HepG2 (cell line): ENCODE results near the gene B3GNT9. TPM values are rescaled to one million over a fixed set of nuclear protein-coding genes. Genes with fewer than 3 reads are reported as not detected.

Experiments
- AHDC1 ChIP-seq: sonication (generic); formaldehyde crosslinking; IDR thresholded peaks from 2 replicates; pipeline ENCODE4 v1.5.1; 2020; ENCODE audit warnings: mild to moderate bottlenecking, missing genetic modification reagents, borderline replicate concordance
- DR1 ChIP-seq: sonication (generic); formaldehyde crosslinking; IDR thresholded peaks from 2 replicates; pipeline ENCODE4 v1.8.0; 2021; ENCODE audit warnings: mild to moderate bottlenecking, missing genetic modification reagents, inconsistent platforms
- ELK4 ChIP-seq: sonication (generic); formaldehyde crosslinking; IDR thresholded peaks from 2 replicates; pipeline ENCODE4 v1.9.0; 2021; ENCODE audit warnings: missing genetic modification reagents, borderline replicate concordance
- FOXA1 ChIP-seq, 2 experiments: fragments of 450-650 bp in 1 of 2; sonication (generic) in 1 of 2; formaldehyde crosslinking in 1 of 2; IDR thresholded peaks; 2 replicates each; pipeline versions ENCODE4 v1.4.0 to v1.6.1; 2016 to 2020; ENCODE audit warnings: missing genetic modification reagents in 1 of 2
- HHEX ChIP-seq: IDR thresholded peaks from 2 replicates; pipeline ENCODE4 v1.6.1; 2016; ENCODE audit warnings: control low read depth
- HOXA9 ChIP-seq: sonication (generic); formaldehyde crosslinking; IDR thresholded peaks from 2 replicates; pipeline ENCODE4 v1.8.1; 2022; ENCODE audit warnings: missing genetic modification reagents, mild to moderate bottlenecking, moderate library complexity, borderline replicate concordance
- RERE ChIP-seq: IDR thresholded peaks from 2 replicates; pipeline ENCODE4 v1.6.1; 2016; ENCODE audit warnings: low read depth, missing genetic modification reagents, missing compliant biosample characterization
- SMYD3 ChIP-seq: sonication (generic); formaldehyde crosslinking; IDR thresholded peaks from 2 replicates; pipeline ENCODE4 v1.8.1; 2023; ENCODE audit warnings: mild to moderate bottlenecking, missing genetic modification reagents
- TERF1 ChIP-seq: sonication (generic); formaldehyde crosslinking; IDR thresholded peaks from 2 replicates; pipeline ENCODE4 v1.8.0; 2022; ENCODE audit warnings: mild to moderate bottlenecking, missing genetic modification reagents, moderate library complexity
- ZFP36L1 ChIP-seq: sonication (generic); formaldehyde crosslinking; IDR thresholded peaks from 2 replicates; pipeline ENCODE4 v1.8.0; 2022; ENCODE audit warnings: mild to moderate bottlenecking, missing genetic modification reagents, moderate library complexity
- ZNF235 ChIP-seq: sonication (generic); formaldehyde crosslinking; IDR thresholded peaks from 2 replicates; pipeline ENCODE4 v1.8.1; 2023; ENCODE audit warnings: mild to moderate bottlenecking, missing genetic modification reagents, borderline replicate concordance
- ZNF292 ChIP-seq: sonication (generic); formaldehyde crosslinking; IDR thresholded peaks from 2 replicates; pipeline ENCODE4 v1.8.1; 2022; ENCODE audit warnings: mild to moderate bottlenecking, low read depth, missing genetic modification reagents, borderline replicate concordance
- ZNF335 ChIP-seq: sonication (generic); formaldehyde crosslinking; IDR thresholded peaks from 2 replicates; pipeline ENCODE4 v1.4.0; 2020; ENCODE audit warnings: missing genetic modification reagents
- polyA plus RNA-seq, 8 experiments: library from polyadenylated mRNA; depleted of rRNA in 3 of 8; stranded (reverse) in 7 of 8; unstranded in 1 of 8; fragments of >200 nt; fragmentation: Illumina TruSeq in 4 of 8; extraction: Trizol in 4 of 8; gene quantifications; 2 replicates each; pipeline versions ENCODE4 v1.2.1 to v1.2.3, GENCODE V29; 2011 to 2016; ENCODE audit warnings: low read depth in 4 of 8, missing spikeins in 1 of 8, mixed read lengths in 1 of 8; ENCODE audit not compliant: insufficient read depth in 1 of 8
- total RNA-seq, 5 experiments: library from RNA; depleted of rRNA; stranded (reverse); fragments of >200 nt; fragmentation: Illumina TruSeq; extraction: Trizol; gene quantifications; 2 replicates each; pipeline ENCODE4 v1.2.3, GENCODE V29; 2016; ENCODE audit warnings: low read depth in 1 of 5

The B3GNT9 gene
- total and polyA plus RNA-seq, 2 of the 13 experiments (the other 11 are each of a cell fraction or from before 2014, with no cell fraction given) = 1.5 to 3.1 TPM

GRCh38 chr16:67183627-67184452 is 33.0 kb upstream of the B3GNT9 start, which contains the start of gene MATCAP1 (continued):
- TF ChIP-seq AHDC1 (CRISPR knock-in tag) (0 out of 2 replicates have a peak, but pooled peaks have one; percentile 52), ZNF235 (CRISPR knock-in tag) (0 out of 2 replicates have a peak, but pooled peaks have one; percentile 64), ZNF335 (no peak; the same call in 1 of the 2 replicates), TERF1 (no peak), RERE (CRISPR knock-in tag) (peak; percentile 34; the same call in 1 of the 2 replicates), HHEX (CRISPR knock-in tag) (no peak), ZNF292 (peak; percentile 21; the same call in 1 of the 2 replicates), ZFP36L1 (CRISPR knock-in tag) (peak; percentile 68; the same call in 1 of the 2 replicates), HOXA9 (CRISPR knock-in tag) (0 out of 2 replicates have a peak, but pooled peaks have one; percentile 26), FOXA1 (IDR thresholded peaks at IDR 0.05) (no peak), FOXA1 (CRISPR knock-in tag; IDR thresholded peaks at IDR 0.05) (0 out of 2 replicates have a peak, but pooled peaks have one; percentile 7), DR1 (CRISPR knock-in tag) (0 out of 2 replicates have a peak, but pooled peaks have one; percentile 36), ELK4 (CRISPR knock-in tag) (no peak), SMYD3 (CRISPR knock-in tag) (peak; percentile 90)
